CD4-positive, alpha-beta T cell treated with Interleukin-2 at 100 ng/mL for 4 hours (primary cell): Measurements from ENCODE around the gene CD27.

Source experiments
- DNase-seq: peaks from one replicate; pipeline ENCODE4 v3.0.0-alpha.2; 2020; ENCODE audit warnings: low spot score

CD27 gene

GRCh38 chr12:6434205-6435140, 10.3 kb upstream of the CD27 start:
- peak; percentile 34 for DNase-seq

DNA sequence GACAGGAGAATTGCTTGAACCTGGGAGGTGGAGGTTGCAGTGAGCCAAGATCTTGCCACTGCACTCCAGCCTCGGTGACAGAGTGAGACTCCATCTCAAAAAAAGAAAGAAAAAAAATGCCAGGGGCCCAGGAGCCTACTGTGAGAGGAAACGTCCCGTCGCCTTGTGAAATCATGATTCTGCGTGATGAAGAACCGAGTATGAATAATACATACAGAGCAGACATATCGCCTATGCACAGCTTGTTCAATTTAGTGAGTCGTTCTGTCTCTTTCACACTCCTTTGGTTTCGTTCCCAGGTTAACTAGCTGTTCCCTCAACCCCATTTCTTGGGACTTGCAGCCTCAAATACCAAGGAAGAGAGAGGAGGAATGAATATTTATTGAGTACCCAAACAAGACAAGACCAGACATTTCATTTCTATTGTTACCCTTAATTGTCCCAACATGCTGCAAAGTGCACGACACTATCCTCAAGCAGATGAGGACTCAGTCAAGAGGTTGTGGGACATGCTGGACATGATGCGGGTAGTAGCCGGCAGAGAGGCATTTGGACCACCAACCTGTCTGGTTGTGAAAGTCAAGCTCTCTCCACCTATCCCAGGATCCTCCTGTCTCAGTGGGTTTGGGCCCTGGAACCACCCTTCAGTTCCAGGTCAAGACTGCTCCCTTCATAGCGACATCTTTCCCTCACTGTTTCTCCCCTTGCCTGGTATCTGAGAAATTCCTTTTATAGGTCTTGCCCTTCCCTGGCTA, 8.6 kb upstream of the CD27 start:
- DNase-seq: no peak

DNA sequence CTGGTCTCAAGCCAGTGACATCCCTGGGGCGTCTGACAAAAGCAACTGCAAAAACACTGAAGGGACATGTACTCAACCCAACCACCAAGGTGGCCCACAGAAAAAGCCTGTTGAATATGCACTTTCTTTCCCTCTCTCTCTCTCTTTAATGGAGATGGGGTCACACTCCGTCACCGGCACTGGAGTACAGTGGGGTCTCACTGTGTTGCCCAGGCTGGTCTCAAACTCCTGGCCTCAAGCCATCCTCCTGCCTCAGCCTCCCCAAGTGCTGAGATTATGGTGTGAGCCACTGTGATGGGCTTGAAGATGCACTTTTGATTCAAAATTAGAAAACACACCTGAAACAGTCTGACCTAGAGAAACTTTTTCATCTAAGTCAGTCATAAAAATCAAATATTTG, 7.2 kb upstream of the CD27 start:
- DNase-seq: no peak

GRCh38 chr12:6438345-6438744, 6.4 kb upstream of the CD27 start:
- no peak for DNase-seq

DNA sequence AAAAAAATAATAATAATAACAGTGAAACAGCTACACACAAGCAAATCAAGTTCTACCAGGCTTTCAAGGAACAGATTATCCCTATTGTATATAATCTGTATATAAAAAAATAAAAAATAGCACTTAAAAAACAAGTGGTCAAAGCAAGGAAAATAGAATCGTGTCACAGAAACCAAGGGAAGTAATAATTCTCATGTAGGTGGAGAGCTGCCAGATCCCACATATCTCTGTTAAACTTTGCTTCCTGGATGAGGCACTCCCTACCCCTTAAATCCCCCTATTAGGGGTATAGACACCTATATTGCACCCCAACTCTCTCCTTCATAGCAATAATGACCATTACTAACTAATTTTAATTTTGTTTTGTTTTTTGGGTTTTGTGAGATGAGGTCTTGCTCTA, 4.4 kb upstream of the CD27 start:
- no peak for DNase-seq

DNA sequence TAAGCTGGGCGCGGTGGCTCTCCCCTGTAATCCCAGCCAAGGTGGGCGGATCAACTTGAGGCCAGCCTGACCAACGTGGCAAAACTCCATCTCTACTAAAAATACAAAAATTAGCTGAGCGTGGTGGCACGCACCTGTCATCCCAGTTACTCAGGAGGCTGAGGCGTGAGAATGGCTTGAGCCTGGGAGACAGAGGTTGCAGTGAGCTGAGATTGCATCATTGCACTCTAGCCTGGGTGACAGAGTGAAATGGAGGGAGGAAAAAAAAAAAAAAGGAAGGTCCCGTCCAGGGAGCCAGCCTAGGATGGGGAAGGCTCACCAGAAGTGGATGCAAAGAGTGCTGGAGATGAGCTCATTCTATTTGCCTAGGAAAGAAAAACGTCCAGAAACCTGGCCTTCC, 1.9 kb upstream of the CD27 start:
- no peak for DNase-seq

DNA sequence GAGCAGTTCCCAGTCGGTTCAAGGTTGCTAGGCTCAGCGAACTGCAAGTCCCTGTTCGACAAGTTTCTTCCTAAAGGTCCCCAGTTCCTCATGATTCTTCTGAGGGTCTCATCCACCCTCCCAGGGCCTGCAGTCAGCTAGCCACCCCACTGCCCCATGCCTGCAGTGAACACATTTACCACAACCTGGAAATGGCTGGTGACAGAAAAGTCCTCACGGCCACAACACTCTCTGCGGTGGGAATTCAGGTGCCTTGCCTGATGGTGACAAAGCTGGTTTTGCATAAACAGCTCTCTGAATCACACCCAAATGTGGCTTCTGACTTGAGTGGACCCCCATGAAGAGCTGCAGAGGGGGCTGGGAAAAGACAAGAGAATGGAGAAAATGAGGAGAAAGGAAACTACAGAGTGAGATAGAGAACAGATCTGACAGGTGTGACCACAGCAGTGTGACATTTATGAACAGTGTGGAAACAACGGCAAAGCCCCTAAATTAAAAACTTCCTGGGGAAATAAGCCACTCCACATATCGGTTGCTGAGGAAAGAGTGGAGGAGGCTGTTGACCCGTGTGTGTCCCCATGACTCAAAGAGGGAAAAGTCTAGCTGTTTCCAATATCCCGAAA, 1.3 kb upstream of the CD27 start:
- no peak for DNase-seq

DNA sequence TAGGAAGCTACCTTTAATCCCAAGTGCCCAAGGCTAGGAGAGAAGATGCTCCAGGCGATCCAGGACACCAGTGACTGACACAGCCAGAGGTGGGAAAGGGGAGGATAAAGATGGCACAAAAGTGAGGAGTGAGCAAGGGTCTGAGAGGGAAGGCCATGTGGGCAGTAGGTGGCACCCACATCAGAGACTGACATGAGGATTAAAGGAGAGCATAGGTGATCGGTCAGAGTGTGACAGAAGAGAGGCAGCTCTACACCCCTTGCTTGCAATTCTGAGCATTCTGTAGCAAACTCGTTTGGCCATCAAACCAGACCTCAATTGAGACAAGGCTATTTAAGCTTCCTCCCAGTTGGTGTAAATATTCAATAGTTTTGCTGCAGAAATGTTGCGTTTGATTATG, 724 bp upstream of the CD27 start:
- DNase-seq: no peak

DNA sequence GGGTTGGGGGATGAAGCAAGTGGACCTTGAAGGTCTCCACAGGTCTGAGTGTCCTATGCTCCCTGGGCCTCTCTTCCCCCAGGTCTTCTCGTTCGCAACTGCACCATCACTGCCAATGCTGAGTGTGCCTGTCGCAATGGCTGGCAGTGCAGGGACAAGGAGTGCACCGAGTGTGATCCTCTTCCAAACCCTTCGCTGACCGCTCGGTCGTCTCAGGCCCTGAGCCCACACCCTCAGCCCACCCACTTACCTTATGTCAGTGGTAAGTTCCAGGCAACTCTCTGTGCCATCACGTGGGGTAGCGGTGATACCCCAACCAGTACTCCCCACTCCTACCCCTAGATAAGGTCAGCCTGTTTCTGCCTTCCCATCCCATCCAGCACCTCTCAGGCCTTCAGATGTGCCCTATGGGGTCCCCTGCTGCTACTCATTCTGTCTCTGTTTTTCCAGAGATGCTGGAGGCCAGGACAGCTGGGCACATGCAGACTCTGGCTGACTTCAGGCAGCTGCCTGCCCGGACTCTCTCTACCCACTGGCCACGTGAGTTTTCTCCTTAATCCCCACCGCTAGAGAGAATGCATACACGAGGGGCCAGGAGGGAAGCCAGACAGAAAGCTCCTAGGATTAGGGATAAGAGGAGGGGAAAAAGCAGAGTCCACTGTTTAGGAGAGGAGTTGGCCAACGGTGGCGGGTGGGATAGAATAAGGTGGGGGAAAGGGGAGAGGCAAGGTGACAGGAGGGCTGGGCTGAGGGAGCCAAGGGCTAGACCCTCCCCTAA, 5.5 kb downstream of the CD27 start:
- no peak for DNase-seq

- DNase-seq: no peak
Measured at GRCh38 chr12:6450869-6451347, 6.2 kb downstream of the CD27 start.

DNA sequence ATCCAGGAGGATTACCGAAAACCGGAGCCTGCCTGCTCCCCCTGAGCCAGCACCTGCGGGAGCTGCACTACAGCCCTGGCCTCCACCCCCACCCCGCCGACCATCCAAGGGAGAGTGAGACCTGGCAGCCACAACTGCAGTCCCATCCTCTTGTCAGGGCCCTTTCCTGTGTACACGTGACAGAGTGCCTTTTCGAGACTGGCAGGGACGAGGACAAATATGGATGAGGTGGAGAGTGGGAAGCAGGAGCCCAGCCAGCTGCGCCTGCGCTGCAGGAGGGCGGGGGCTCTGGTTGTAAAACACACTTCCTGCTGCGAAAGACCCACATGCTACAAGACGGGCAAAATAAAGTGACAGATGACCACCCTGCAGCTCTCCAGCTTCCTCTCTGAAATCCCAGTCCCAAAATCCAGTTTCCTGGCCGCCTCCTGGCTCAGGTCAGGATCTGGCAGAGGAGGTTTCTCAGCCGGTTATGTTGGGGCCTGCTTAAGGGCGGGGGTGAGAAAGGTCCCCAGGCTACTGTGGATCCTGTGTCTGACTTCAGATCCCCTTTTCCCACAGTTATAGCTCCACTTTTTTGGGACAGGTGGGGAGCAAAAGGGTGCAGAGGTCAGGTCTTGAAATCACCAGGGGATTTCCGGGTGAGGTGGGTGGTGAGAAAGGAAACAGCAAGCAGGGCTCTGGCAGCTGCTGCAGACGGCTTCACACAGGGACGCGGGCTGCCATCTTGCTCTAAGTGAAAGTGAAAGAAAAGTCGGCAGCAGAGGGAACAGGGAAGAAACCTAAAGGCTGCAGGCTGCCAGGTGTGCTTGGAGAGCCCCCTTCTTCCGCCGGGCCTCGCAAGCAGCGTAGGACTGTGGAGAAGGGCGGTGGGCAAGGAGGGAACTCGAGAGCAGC, 6.8 kb downstream of the CD27 start, which contains the start of gene TAPBPL:
Gene TAPBPL (plus strand): TSS at position 695 of the 897 bp plus-strand sequence. CDS start 207 bp downstream, outside the sequence.
- peak; percentile 84 for DNase-seq

GRCh38 chr12:6452245-6452943, 7.6 kb downstream of the CD27 start:
- DNase-seq: no peak

DNA sequence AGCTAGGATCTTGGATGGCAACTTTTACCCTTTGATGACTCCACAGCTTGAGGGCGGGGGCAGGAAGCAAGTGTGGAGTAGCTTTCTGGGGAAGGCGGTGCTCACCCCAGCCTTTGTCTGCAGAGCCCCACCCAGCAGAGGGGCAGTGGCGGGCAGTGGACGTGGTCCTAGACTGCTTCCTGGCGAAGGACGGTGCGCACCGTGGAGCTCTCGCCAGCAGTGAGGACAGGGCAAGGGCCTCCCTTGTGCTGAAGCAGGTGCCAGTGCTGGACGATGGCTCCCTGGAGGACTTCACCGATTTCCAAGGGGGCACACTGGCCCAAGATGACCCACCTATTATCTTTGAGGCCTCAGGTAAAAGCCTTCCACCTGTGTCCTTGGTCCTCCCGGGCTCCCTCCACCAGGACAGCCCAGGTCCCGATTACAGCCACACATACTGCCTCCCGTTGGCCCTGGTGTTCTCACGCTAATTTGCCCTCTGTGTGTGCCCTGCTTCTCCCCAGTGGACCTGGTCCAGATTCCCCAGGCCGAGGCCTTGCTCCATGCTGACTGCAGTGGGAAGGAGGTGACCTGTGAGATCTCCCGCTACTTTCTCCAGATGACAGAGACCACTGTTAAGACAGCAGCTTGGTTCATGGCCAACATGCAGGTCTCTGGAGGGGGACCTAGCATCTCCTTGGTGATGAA, 8.3 kb downstream of the CD27 start:
- no peak for DNase-seq

DNA sequence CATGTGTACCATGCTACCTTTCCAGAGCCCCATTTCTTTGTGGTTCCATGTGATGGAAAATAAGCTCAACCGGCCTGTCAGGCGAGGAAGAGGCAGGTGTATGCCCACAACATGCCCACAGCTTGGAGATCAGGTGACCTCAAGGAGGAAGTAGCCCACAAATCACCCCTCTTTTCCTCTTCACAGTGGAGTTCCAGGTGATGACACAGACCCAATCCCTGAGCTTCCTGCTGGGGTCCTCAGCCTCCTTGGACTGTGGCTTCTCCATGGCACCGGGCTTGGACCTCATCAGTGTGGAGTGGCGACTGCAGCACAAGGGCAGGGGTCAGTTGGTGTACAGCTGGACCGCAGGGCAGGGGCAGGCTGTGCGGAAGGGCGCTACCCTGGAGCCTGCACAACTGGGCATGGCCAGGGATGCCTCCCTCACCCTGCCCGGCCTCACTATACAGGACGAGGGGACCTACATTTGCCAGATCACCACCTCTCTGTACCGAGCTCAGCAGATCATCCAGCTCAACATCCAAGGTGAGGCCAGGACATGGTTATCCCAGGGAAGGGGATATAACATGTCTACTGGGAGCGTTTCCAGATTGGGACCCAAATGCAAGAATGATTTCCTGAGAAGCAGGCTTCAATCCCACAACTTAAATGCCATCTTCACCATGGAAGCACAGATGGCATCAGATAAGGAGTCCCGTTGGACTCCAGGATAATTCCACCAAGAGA, 12.6 kb downstream of the CD27 start:
- DNase-seq: no peak

DNA sequence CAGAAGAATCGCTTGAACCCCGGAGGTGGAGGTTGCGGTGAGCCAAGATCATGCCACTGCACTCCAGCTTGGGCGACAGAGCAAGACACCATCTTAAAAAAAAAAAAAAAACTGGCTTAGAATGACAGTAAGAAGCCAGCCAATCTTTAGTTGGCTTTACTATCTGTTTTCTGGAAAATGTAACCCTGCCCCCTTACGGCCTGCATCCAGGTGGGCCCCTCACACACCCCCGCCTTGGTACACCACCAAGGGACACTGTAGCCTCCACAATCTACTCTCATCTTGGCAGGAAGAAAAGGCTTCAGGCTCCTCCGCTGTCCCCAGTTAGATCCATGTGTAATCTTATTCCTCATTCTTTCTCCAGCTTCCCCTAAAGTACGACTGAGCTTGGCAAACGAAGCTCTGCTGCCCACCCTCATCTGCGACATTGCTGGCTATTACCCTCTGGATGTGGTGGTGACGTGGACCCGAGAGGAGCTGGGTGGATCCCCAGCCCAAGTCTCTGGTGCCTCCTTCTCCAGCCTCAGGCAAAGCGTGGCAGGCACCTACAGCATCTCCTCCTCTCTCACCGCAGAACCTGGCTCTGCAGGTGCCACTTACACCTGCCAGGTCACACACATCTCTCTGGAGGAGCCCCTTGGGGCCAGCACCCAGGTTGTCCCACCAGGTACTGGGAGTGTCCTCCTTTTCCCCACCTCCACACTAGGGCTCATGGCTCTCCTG, 13.7 kb downstream of the CD27 start:
- no peak for DNase-seq

GRCh38 chr12:6459004-6459337, 14.2 kb downstream of the CD27 start:
- DNase-seq: no peak

- DNase-seq: peak; percentile 58
Measured at GRCh38 chr12:6460751-6461371, 16.1 kb downstream of the CD27 start.
